Ureter (tissue), 1 donor: ENCODE results near the gene WDR86. TPM values are rescaled to one million over a fixed set of nuclear protein-coding genes. Genes with fewer than 3 reads are reported as not detected.

Experiments used
- DNase-seq: peaks from one replicate; pipeline ENCODE4 v3.0.0-alpha.2; 2020; ENCODE audit warnings: low spot score
- total RNA-seq: library from RNA; stranded (reverse); gene quantifications from one replicate; pipeline ENCODE4 v1.2.4, GENCODE V29; 2023
- donor health status: DM: yes; HTN: yes; CAD: no.

The WDR86 gene
- total RNA-seq, 1 donor from 2014 or later = 4.3 TPM

- no peak for DNase-seq
These were observed 30.2 kb downstream of the WDR86 start for GRCh38 chr7:151379534-151380198.

GRCh38 chr7:151379193-151379520 is 30.7 kb downstream of the WDR86 start:
- no peak for DNase-seq

DNA sequence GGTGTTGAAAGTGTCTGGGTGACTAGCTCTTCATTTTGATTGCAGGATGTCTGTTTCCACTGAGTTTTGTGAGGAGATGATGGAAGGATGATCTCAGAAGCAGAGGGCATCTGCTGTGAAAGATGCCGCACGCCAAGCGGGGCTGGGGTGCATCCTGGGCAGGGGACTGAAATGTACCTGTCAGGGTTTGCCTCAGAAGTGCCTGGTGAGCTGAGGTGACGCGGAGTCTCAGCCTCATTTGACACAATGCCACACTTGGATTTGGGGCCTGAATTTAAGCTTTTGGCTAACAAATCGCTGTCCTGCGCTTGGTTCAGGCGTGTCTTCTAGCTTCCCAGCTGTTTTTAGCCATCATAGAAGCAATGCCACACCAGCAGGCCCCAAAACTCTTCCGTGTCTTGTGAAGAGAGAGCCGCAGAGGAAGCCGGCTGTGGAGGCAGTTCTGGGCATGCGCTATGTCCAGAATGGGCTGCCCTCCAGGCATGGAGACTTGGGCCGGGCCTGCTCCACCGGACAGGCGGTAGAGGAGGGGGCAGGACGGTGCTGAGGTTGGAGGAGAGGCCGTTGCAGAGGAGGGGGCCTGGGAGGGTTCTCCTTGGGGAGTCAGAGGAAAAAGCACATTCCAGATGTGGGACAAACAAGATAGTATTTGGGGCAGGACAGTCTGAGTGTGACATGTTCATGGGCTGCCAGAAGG is 31.2 kb downstream of the WDR86 start:
- DNase-seq = no peak

DNA sequence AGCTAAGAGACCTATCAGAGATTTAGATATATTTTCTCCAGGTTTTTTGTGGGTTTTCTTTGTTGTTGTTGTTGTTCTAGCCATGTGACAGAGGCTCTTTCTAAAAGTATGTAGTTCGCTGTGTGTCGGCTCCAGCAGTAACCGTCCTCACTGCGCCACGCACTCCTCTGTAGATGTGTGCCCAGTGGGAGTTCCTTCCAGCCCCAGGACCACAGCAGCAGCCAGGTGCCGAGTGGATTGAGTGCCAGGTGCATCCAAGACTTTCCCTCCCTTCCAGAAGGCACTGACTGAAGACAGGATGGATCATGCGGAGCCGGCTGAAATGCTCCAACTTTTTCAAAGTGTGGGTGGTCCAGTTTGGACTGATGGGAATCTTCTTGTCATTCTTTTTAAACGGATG is 31.8 kb downstream of the WDR86 start:
- no peak for DNase-seq

DNA sequence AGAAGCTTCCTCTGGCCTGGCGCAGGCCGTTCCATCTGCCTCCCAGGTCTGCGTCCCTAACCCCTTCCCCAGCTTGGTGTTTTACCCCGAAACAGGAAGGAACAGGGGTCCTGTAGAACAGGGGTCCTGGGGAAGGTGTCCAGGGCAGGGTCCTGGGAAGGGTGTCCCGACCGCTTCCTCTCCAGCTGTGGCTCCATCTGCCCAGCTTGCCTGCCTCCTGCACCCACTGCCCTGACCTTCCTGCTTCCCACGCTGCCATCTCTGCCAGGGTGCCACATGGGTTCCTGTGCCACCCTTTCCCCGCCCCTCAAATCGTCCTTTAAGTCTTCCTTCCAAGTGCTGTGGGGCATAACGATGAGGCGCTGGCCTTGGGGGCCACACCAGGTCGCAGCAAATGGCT is 32.4 kb downstream of the WDR86 start:
- no peak for DNase-seq

GRCh38 chr7:151376218-151376902 is 33.5 kb downstream of the WDR86 start:
- DNase-seq = no peak

DNA sequence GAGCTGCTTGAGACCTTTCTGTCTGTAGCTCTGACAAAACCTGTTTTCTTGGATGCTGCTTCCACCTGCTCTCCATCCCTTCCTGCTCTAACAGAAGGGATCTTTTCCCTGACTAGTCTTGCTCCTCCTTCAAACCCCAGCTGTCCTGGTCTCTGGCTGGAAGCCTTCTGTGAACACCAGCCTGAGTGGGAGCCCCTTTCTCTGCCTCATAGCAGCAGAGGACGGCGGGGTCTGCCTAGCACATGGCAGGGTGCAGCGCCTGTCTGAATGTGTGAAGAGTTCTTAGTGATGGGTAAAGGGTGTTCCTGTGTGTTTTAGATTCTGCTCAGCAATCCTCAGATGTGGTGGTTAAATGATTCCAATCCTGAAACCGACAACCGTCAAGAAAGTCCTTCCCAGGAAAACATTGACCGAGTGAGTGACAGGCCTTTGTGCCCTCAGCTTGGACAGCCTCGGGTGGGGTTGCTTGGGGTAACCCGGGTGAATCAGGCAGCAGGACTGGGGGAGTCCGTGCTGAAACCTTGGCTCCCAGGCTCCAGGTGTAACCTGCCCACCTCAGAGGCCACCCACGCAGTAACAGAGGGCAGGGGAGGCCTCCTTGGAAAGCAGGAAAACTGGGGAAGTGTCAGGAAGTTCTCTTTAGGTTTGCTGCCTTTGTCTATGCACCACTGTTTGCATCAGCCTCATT is 34.2 kb downstream of the WDR86 start:
- DNase-seq = no peak

DNA sequence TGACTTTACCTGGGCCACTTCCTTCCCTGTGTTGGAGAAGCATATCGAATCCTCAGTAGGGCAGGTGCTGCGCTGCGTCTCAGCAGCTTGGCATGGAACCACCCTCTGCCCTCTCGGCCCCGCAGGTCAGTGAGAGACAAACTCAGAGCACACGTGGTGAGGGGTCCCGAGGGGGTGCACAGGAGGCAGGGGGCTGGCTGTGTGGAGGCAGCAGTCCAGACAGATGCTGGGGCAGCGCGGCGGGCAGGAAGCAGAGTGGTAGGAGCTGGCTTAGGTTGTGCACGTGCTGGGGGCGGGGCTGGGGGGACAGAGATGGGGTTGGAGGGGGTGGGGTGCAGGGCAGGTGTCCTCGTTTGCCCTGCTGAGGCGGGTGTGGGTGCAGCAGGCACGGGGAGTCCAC is 35.1 kb downstream of the WDR86 start:
- DNase-seq = no peak

DNA sequence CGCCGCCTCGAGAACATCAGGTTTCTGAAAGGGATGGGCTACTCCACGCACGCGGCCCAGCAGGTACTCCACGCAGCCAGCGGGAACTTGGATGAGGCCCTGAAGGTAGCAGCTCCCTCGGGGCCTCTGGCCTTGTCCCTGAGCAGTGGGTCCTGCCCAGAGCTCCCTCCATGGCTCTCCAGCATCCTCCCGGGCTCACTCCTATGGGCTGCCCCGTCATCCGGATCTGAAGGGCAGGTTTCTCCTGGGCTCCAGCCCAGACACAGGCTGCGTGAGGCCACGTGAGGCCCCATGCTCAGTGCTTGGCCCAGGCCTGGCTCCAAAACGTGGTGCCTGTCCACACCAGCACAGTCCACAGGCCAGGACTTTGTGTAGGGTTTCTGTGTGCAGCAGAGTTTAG is 35.7 kb downstream of the WDR86 start:
- no peak for DNase-seq

DNA sequence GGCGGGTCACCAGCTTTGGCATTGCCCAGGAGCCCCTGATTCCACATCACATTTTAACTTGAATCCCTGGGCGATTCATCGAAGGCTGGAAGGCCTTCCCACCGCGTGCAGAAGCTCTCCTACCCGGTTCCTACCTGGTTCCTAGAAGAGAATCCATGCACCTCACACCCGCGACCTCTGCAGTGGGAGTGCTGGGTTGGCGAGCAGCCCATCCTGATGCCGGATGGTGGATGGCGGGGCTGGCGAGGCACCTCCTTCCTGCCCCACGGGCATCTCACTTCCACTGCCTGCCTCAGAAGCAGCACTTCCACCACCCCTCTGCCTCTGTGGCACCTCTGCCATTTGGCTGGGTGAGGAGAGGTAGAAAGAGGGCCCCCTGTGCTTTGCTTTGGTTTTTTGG is 36.2 kb downstream of the WDR86 start:
- DNase-seq = no peak

- no peak for DNase-seq
These were observed 37.1 kb downstream of the WDR86 start for GRCh38 chr7:151372612-151373265.

DNA sequence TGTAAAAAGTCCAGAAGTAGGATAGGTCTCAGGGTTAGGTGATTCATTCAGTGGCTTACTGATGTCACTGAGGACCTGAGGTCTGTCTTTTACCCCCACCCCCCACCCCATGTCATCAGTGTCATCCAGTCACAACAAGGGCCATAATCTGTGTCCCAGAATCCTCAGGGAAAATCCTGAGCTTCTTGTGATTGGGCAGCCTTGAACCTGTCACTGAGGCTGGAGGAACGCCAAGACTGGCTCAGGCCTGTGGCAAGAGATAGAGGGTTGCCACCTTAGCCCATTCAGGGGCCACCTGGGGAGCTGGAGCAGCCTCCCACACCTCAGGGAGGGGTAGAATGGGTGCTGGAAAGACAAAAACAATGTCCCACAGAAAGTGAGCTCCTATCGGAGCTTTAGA is 38.6 kb downstream of the WDR86 start:
- no peak for DNase-seq

GRCh38 chr7:151368136-151368571 is 41.7 kb downstream of the WDR86 start:
- peak; percentile 80 for DNase-seq

GRCh38 chr7:151367284-151367683 is 42.6 kb downstream of the WDR86 start:
- DNase-seq = no peak

- no peak for DNase-seq
These were observed 43.0 kb downstream of the WDR86 start for GRCh38 chr7:151366880-151367222.

DNA sequence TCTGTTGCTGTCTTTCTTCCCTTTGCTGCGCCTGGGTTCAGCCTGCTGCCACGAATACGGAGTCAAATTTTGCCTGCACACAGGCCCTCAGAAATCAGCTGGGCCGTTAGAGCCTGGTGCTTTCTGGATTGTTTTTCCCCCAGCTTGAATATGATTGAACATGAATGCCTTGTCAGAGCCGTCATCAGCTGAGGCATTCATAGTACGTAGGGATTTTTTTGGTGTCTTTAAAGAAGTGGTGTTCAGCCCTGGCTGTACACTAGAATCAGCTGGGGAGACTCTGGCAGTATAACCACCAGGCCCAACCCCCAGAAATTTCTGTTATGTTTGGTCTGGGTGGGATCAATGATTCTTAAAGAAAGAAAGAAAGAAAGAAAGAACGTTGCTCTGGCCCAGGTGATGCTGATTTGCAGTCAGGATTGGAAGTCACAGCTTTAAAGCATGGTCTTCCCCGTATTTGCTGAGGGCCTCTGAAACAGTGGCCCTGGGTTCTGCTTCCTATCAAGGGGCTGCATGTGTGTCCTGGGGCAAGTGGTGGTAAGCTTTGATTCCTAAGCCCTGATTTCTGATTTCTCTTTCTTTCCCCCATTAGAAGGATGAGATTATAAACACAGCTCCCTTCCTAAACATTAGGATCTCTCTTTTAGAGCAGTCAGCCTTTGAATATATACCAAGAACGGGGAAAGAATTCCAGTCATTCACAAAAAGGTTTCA is 43.5 kb downstream of the WDR86 start:
- no peak for DNase-seq

- no peak for DNase-seq
These were observed 46.7 kb downstream of the WDR86 start for GRCh38 chr7:151363182-151363581.

- no peak for DNase-seq
These were observed 48.5 kb downstream of the WDR86 start for GRCh38 chr7:151361193-151361959.

DNA sequence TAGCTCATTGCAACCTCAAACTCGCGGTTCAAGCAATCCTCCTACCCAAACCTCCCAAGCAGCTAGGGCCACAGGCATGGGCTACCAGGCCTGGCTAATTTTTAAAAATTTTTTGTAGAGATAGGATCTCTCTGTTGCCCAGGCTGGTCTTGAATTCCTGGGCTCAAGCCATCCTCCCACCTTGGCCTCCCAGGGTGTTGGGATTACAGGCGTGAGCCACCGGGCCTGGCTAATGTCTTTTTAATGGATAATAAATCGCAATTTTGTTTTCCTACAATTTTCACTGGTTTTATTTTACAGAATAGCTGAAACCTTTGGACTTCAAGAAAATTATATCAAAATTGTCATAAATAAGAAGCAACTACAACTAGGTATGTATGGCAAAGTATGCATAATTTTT is 57.3 kb downstream of the WDR86 start:
- no peak for DNase-seq

DNA sequence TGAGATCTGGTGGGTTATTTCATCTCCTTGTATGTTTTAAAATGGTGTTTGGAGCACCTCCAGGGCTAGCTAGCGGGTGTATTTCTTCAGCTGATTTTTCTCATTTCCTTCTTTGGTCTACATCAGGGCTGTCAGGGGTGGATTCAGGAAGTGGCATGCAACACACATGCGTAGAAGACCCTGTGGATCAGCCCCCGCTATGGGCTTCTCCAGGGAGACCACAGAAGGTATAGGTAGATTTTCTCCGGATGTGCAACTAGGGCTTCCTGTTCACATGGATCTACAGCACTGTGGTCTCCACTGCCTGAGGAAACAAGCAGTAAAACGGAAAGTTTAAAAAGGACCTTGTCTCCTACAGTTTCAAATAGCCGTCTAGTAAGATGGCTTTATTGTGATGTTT is 57.9 kb downstream of the WDR86 start:
- DNase-seq = no peak

DNA sequence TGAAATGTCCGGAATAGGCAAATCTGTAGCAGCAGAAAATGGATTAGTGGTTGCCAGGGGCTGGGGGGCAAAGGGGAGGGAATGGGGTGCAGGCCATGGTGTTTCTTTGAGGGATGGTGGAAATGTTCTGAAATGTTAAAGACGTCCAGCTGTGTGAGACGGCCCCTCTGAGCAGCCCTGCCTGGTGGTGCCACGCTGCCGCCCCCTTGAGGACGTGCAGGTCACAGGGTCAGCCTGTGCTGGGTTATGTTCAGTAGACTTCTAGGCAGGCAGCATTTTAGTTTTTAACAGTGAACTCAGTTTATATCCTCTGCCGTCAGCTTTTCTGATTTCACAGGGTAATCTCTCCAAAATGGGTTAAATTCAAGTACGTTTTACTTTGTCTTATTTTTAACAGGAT is 58.8 kb downstream of the WDR86 start:
- no peak for DNase-seq
